ENCODE measurements around the gene SYNC.

GRCh38 chr1:32715901-32716311, 13.3 kb upstream of the SYNC start:
- TF ChIP-seq, protein P1, sequence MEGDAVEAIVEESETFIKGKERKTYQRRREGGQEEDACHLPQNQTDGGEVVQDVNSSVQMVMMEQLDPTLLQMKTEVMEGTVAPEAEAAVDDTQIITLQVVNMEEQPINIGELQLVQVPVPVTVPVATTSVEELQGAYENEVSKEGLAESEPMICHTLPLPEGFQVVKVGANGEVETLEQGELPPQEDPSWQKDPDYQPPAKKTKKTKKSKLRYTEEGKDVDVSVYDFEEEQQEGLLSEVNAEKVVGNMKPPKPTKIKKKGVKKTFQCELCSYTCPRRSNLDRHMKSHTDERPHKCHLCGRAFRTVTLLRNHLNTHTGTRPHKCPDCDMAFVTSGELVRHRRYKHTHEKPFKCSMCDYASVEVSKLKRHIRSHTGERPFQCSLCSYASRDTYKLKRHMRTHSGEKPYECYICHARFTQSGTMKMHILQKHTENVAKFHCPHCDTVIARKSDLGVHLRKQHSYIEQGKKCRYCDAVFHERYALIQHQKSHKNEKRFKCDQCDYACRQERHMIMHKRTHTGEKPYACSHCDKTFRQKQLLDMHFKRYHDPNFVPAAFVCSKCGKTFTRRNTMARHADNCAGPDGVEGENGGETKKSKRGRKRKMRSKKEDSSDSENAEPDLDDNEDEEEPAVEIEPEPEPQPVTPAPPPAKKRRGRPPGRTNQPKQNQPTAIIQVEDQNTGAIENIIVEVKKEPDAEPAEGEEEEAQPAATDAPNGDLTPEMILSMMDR (IDR thresholded peaks at IDR 0.05), result no peak
- no peak for TF ChIP-seq POLR2A (IDR thresholded peaks at IDR 0.05)

Measured in tibial nerve (tissue), 3 donors.